ENCODE measurements around the gene STX1A.

GRCh38 chr7:73730485-73730884 is 11.0 kb upstream of the STX1A start:
- TF ChIP-seq CTCF (IDR thresholded peaks at IDR 0.05 in 8 of 11, conservative IDR thresholded peaks at IDR 0.05 in 3 of 11) (no peak), POLR2A (IDR thresholded peaks at IDR 0.05) (no peak)

Data from spleen (tissue), 7 donors.